MG63 (cell line): Measurements from ENCODE around the gene AHRR. TPM values are rescaled to one million over a fixed set of nuclear protein-coding genes. Genes with fewer than 3 reads are reported as not detected.
"Not testable (repeated sequence)": the region's sequence is repeated elsewhere in the genome, so short reads cannot be mapped to it uniquely, and the experiment has no call there.

Experiments
- DNase-seq: peaks from one replicate; pipeline ENCODE4 v3.0.0-alpha.2; 2020
- H3K27me3 ChIP-seq: fragments of 250-450 bp; sonication (Bioruptor Pico); 2 replicates; pipeline ENCODE4 v1.5.1; 2020; ENCODE audit warnings: mild to moderate bottlenecking, moderate library complexity
- H3K36me3 ChIP-seq: fragments of 250-450 bp; sonication (Bioruptor Pico); 2 replicates; pipeline ENCODE4 v1.5.1; 2020; ENCODE audit warnings: mild to moderate bottlenecking, moderate library complexity
- H3K4me3 ChIP-seq: fragments of 250-450 bp; sonication (Bioruptor Pico); 2 replicates; pipeline ENCODE4 v1.5.1; 2020; ENCODE audit warnings: mild to moderate bottlenecking, moderate library complexity
- H3K9me3 ChIP-seq: fragments of 250-450 bp; sonication (Bioruptor Pico); 2 replicates; pipeline ENCODE4 v1.5.1; 2020; ENCODE audit warnings: mild to moderate bottlenecking, moderate library complexity
- total RNA-seq: library from RNA; depleted of rRNA; stranded (reverse); fragments of >200 nt; shearing (Covaris generic); gene quantifications from 2 replicates; pipeline ENCODE4 v1.2.3, GENCODE V29; 2014; ENCODE audit warnings: low replicate concordance

AHRR gene
- total RNA-seq, 1 experiment from 2014 or later, result 24.5 TPM

- no peak for DNase-seq
- Histone ChIP-seq H3K4me3 (no peak overlapping the region), H3K9me3 (peaks cover 13% of the 10 kb centered on the region; the same call in 1 of the 2 replicates), H3K27me3 (no peaks in the 10 kb centered on the region), H3K36me3 (peaks cover 41% of the 10 kb centered on the region)
Measured at GRCh38 chr5:366541-367357, 45.2 kb downstream of the AHRR start.

GRCh38 chr5:367358-368130 lies 46.0 kb downstream of the AHRR start:
- Histone ChIP-seq H3K27me3 (no peaks in the 10 kb centered on the region), H3K9me3 (peaks cover 13% of the 10 kb centered on the region; the same call in 1 of the 2 replicates), H3K4me3 (no peak overlapping the region), H3K36me3 (peaks cover 34% of the 10 kb centered on the region)
- no peak for DNase-seq

GRCh38 chr5:368183-369084 lies 46.9 kb downstream of the AHRR start:
- Histone ChIP-seq H3K27me3 (no peaks in the 10 kb centered on the region), H3K4me3 (no peak overlapping the region), H3K36me3 (peaks cover 25% of the 10 kb centered on the region), H3K9me3 (peaks cover 13% of the 10 kb centered on the region; the same call in 1 of the 2 replicates)
- no peak for DNase-seq

- Histone ChIP-seq H3K9me3 (peaks cover 7% of the 10 kb centered on the region; the same call in 1 of the 2 replicates), H3K4me3 (no peak overlapping the region), H3K36me3 (peaks cover 17% of the 10 kb centered on the region), H3K27me3 (no peaks in the 10 kb centered on the region)
- DNase-seq, result no peak
Measured at GRCh38 chr5:369151-369868, 47.8 kb downstream of the AHRR start.

GRCh38 chr5:369869-370236 lies 48.3 kb downstream of the AHRR start:
- H3K9me3 ChIP-seq, DNase-seq, H3K27me3 ChIP-seq, H3K4me3 ChIP-seq: not testable (repeated sequence)
- peaks cover 16% of the 10 kb centered on the region for H3K36me3 ChIP-seq

GRCh38 chr5:370311-370958 lies 48.9 kb downstream of the AHRR start:
- no peak for DNase-seq
- peaks cover 11% of the 10 kb centered on the region for H3K36me3 ChIP-seq
- H3K9me3 ChIP-seq, result no peaks in the 10 kb centered on the region
- H3K4me3 ChIP-seq, result no peak overlapping the region
- H3K27me3 ChIP-seq, result no peaks in the 10 kb centered on the region

- H3K9me3 ChIP-seq, result no peaks in the 10 kb centered on the region
- DNase-seq, result no peak
- H3K4me3 ChIP-seq, result no peak overlapping the region
- peaks cover 11% of the 10 kb centered on the region for H3K36me3 ChIP-seq
- H3K27me3 ChIP-seq, result no peaks in the 10 kb centered on the region
Measured at GRCh38 chr5:370959-371810, 49.7 kb downstream of the AHRR start.

- DNase-seq, result no peak
- peaks cover 5% of the 10 kb centered on the region for H3K36me3 ChIP-seq
- no peaks in the 10 kb centered on the region for H3K27me3 ChIP-seq
- H3K9me3 ChIP-seq, result no peaks in the 10 kb centered on the region
- H3K4me3 ChIP-seq, result no peak overlapping the region
Measured at GRCh38 chr5:371811-372555, 50.5 kb downstream of the AHRR start.

GRCh38 chr5:372556-372995 lies 51.1 kb downstream of the AHRR start:
- Histone ChIP-seq H3K27me3 (no peaks in the 10 kb centered on the region), H3K36me3 (peaks cover 5% of the 10 kb centered on the region), H3K9me3 (no peaks in the 10 kb centered on the region), H3K4me3 (no peak overlapping the region)
- DNase-seq, result no peak

GRCh38 chr5:372996-373709 lies 51.6 kb downstream of the AHRR start:
- H3K36me3 ChIP-seq, result peaks cover 5% of the 10 kb centered on the region
- H3K4me3 ChIP-seq, result no peak overlapping the region
- H3K27me3 ChIP-seq, result no peaks in the 10 kb centered on the region
- no peak for DNase-seq
- no peaks in the 10 kb centered on the region for H3K9me3 ChIP-seq

GRCh38 chr5:373710-374602 lies 52.4 kb downstream of the AHRR start:
- Histone ChIP-seq H3K9me3 (no peaks in the 10 kb centered on the region), H3K36me3 (peaks cover 4% of the 10 kb centered on the region), H3K4me3 (no peak overlapping the region), H3K27me3 (no peaks in the 10 kb centered on the region)
- no peak for DNase-seq

GRCh38 chr5:374631-375335 lies 53.3 kb downstream of the AHRR start:
- no peak for DNase-seq
- no peaks in the 10 kb centered on the region for H3K9me3 ChIP-seq
- peaks cover 12% of the 10 kb centered on the region for H3K36me3 ChIP-seq
- no peak overlapping the region for H3K4me3 ChIP-seq
- H3K27me3 ChIP-seq, result no peaks in the 10 kb centered on the region
